Ishikawa (cell line): Measurements from ENCODE around the gene AP3S2.

Experiments
- CEBPB ChIP-seq: IDR thresholded peaks from 2 replicates; pipeline ENCODE4 v1.6.1; 2012
- CREB1 ChIP-seq: IDR thresholded peaks from 2 replicates; pipeline ENCODE4 v1.6.1; 2012; ENCODE audit warnings: low read depth
- EGR1 ChIP-seq: IDR thresholded peaks from 2 replicates; pipeline ENCODE4 v1.6.1; 2012
- EP300 ChIP-seq: IDR thresholded peaks from 2 replicates; pipeline ENCODE4 v1.6.1; 2012; ENCODE audit warnings: borderline replicate concordance
- FOXM1 ChIP-seq: IDR thresholded peaks from 2 replicates; pipeline ENCODE4 v1.6.1; 2012; ENCODE audit warnings: low read depth, borderline replicate concordance
- NFIC ChIP-seq: IDR thresholded peaks from 2 replicates; pipeline ENCODE4 v1.6.1; 2012
- RAD21 ChIP-seq: IDR thresholded peaks from 2 replicates; pipeline ENCODE4 v1.6.1; 2012; ENCODE audit warnings: low read depth
- TAF1 ChIP-seq: IDR thresholded peaks from 2 replicates; pipeline ENCODE4 v1.6.1; 2012; ENCODE audit warnings: low read depth, mild to moderate bottlenecking
- TCF12 ChIP-seq: IDR thresholded peaks from 2 replicates; pipeline ENCODE4 v1.6.1; 2012; ENCODE audit warnings: low read depth
- TEAD4 ChIP-seq: IDR thresholded peaks from 2 replicates; pipeline ENCODE4 v1.6.1; 2012
- YY1 ChIP-seq: IDR thresholded peaks from 2 replicates; pipeline ENCODE4 v1.6.1; 2012; ENCODE audit warnings: low read depth
- ZBTB7A ChIP-seq: IDR thresholded peaks from 2 replicates; pipeline ENCODE4 v1.6.1; 2012; ENCODE audit warnings: low read depth
- TF ChIP-seq, protein P1 (sequence below): IDR thresholded peaks from 2 replicates; pipeline ENCODE4 v1.6.1; 2012
- TF ChIP-seq, protein P2 (sequence below): IDR thresholded peaks from 2 replicates; pipeline ENCODE4 v1.6.1; 2012
- TF ChIP-seq, protein P3 (sequence below): IDR thresholded peaks from 2 replicates; pipeline ENCODE4 v1.6.1; 2012; ENCODE audit warnings: low read depth, mild to moderate bottlenecking

AP3S2 gene

GRCh38 chr15:89801471-89802195, 92.2 kb downstream of the AP3S2 start:
- TF ChIP-seq, protein P1, sequence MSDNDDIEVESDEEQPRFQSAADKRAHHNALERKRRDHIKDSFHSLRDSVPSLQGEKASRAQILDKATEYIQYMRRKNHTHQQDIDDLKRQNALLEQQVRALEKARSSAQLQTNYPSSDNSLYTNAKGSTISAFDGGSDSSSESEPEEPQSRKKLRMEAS = no peak
- TF ChIP-seq RAD21 (no peak), CEBPB (no peak), TEAD4 (no peak), YY1 (no peak), ZBTB7A (no peak), EGR1 (no peak), FOXM1 (no peak), EP300 (no peak), TAF1 (no peak)
- TF ChIP-seq, protein P2, sequence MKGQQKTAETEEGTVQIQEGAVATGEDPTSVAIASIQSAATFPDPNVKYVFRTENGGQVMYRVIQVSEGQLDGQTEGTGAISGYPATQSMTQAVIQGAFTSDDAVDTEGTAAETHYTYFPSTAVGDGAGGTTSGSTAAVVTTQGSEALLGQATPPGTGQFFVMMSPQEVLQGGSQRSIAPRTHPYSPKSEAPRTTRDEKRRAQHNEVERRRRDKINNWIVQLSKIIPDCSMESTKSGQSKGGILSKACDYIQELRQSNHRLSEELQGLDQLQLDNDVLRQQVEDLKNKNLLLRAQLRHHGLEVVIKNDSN = no peak

DNA sequence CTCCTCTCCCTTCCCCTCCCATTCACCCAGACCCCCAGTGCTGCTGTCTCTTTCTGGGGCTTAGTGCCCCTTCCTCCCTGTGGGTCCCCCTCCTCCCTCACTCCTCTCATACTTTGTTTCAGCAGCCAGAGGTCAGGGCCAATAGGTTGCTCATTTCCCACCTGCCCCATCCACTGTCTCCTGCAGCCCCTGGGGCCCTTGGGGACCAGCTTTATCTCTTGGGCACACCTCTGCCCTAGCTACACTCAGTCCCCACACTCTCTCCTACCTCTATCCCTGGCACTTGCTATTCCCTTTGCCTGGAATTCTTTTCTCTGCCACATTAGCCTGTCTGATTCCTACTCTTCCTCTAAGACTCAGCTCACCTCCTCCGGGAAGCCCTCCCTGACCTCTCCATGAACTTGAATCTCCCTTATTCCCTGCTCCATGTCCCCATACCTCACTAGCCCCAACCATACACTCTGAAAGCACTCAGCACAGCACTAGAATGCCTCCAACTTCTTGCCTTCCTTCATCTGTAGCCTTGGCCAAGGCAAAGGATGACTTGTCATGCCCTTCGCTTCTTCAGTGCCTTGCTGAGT, 93.8 kb downstream of the AP3S2 start:
- TF ChIP-seq, protein P2 = no peak
- no peak for TF ChIP-seq TAF1
- TF ChIP-seq CEBPB = no peak
- no peak for TF ChIP-seq YY1
- TF ChIP-seq EP300 = no peak
- TF ChIP-seq EGR1 = no peak

- TF ChIP-seq TAF1 (no peak), CREB1 (no peak), YY1 (no peak), TCF12 (no peak), CEBPB (no peak), EGR1 (no peak), EP300 (no peak), TEAD4 (no peak), ZBTB7A (no peak), NFIC (no peak), FOXM1 (no peak), RAD21 (no peak)
- TF ChIP-seq, protein P1 = no peak
- TF ChIP-seq, protein P2 = no peak
- TF ChIP-seq, protein P3, sequence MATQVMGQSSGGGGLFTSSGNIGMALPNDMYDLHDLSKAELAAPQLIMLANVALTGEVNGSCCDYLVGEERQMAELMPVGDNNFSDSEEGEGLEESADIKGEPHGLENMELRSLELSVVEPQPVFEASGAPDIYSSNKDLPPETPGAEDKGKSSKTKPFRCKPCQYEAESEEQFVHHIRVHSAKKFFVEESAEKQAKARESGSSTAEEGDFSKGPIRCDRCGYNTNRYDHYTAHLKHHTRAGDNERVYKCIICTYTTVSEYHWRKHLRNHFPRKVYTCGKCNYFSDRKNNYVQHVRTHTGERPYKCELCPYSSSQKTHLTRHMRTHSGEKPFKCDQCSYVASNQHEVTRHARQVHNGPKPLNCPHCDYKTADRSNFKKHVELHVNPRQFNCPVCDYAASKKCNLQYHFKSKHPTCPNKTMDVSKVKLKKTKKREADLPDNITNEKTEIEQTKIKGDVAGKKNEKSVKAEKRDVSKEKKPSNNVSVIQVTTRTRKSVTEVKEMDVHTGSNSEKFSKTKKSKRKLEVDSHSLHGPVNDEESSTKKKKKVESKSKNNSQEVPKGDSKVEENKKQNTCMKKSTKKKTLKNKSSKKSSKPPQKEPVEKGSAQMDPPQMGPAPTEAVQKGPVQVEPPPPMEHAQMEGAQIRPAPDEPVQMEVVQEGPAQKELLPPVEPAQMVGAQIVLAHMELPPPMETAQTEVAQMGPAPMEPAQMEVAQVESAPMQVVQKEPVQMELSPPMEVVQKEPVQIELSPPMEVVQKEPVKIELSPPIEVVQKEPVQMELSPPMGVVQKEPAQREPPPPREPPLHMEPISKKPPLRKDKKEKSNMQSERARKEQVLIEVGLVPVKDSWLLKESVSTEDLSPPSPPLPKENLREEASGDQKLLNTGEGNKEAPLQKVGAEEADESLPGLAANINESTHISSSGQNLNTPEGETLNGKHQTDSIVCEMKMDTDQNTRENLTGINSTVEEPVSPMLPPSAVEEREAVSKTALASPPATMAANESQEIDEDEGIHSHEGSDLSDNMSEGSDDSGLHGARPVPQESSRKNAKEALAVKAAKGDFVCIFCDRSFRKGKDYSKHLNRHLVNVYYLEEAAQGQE = no peak
Measured at GRCh38 chr15:89799011-89799911, 94.5 kb downstream of the AP3S2 start.

- TF ChIP-seq FOXM1 = no peak
- no peak for TF ChIP-seq NFIC
- TF ChIP-seq, protein P2 = no peak
- no peak for TF ChIP-seq TEAD4
- no peak for TF ChIP-seq TAF1
- no peak for TF ChIP-seq CREB1
- TF ChIP-seq TCF12 = no peak
- TF ChIP-seq CEBPB = no peak
- TF ChIP-seq, protein P1 = no peak
- TF ChIP-seq ZBTB7A = no peak
- no peak for TF ChIP-seq EP300
- TF ChIP-seq RAD21 = no peak
- TF ChIP-seq EGR1 = no peak
- TF ChIP-seq YY1 = no peak
- TF ChIP-seq, protein P3 = no peak
Measured at GRCh38 chr15:89797678-89798201, 96.1 kb downstream of the AP3S2 start.
